ENCODE data around the gene BCR.

Gene BCR

DNA sequence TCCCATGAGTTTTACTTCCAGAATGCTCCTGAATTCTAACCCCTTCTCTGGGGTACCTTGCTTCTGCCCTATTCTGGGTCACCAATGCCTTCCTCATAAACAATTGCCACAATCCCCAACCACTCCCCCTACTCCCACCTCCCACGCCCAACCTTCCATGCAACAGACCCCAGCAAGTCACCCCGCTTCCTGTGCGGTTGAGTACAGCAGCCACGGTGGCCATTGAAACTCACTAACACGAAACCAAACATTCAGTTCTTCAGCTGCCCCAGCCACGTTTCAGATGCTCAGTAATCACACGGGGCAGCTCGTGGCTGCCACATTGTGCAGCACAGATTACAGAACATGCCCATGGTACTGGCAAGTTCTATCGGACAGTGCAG, 3.7 kb upstream of the BCR start:
- Histone ChIP-seq H3K36me3 (peaks cover 2% of the 10 kb centered on the region), H3K4me1 (no peaks in the 10 kb centered on the region), H3K27me3 (no peaks in the 10 kb centered on the region), H3K4me3 (ENCODE audit: low read depth, low read length) (no peak overlapping the region), H3K9me3 (peaks cover 13% of the 10 kb centered on the region; the same call in 1 of the 2 replicates)
- TF ChIP-seq, protein P1, sequence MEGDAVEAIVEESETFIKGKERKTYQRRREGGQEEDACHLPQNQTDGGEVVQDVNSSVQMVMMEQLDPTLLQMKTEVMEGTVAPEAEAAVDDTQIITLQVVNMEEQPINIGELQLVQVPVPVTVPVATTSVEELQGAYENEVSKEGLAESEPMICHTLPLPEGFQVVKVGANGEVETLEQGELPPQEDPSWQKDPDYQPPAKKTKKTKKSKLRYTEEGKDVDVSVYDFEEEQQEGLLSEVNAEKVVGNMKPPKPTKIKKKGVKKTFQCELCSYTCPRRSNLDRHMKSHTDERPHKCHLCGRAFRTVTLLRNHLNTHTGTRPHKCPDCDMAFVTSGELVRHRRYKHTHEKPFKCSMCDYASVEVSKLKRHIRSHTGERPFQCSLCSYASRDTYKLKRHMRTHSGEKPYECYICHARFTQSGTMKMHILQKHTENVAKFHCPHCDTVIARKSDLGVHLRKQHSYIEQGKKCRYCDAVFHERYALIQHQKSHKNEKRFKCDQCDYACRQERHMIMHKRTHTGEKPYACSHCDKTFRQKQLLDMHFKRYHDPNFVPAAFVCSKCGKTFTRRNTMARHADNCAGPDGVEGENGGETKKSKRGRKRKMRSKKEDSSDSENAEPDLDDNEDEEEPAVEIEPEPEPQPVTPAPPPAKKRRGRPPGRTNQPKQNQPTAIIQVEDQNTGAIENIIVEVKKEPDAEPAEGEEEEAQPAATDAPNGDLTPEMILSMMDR (IDR thresholded peaks at IDR 0.05; ENCODE audit: low read depth, low read length) = no peak
- no peak for DNase-seq

DNA sequence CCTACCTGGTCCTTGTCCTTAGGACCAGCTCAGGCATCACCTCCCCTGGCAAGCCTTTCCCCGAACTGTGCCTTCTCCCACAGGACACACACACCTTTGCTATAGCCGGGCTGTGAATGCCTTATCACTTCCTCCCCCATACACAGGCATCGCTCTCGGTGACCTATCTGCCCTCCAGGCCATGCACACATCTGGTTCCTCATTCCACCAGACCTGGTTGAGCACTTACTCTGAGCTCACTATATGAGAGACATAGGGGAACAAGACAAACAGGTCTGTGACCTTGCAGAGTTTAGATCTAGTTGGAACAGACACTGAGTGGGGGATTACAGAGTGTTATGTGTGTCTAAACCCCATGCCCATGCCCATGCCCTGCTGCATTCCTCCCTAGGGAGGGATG, 3.1 kb upstream of the BCR start:
- DNase-seq = no peak
- Histone ChIP-seq H3K36me3 (peaks cover 8% of the 10 kb centered on the region), H3K9me3 (peaks cover 13% of the 10 kb centered on the region; the same call in 1 of the 2 replicates), H3K4me1 (no peaks in the 10 kb centered on the region; the same call in 1 of the 2 replicates), H3K27me3 (no peaks in the 10 kb centered on the region), H3K4me3 (ENCODE audit: low read depth, low read length) (no peak overlapping the region)
- TF ChIP-seq, protein P1 (IDR thresholded peaks at IDR 0.05; ENCODE audit: low read depth, low read length) = no peak

DNA sequence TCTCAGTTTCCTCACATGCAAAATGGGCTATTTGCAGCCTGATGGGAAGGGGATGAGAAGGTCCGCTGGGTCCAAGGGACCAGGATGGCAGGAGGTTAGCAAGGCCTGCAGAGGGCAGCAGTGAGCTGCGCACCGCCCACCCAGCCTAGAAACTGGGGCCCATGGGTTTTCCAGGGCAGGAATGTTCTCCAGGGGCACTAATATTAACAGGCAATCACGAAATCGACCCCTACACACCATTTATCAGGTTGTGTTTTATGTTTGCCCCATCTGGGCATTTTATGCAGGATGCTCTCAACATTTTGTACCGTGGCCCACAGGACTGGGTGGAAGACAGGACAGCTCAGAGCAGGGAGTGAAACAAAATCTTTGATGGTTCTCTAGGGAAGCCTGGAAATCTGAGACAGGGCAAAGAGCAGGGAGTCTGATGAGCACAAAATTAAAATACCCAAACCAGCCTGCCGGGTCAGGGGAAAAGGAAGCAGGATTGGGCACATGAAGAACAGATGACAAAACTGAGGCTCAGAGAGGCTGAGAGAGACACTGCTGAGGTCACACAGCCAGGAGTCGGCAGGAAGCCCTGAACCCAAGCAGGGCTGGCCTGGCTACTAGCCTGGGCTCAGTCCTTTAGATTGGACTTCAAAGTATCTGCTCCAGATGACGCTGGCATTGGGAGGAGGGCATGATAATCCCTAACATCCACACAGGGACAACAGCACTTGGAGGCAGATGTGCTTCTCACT, 1.6 kb upstream of the BCR start:
- TF ChIP-seq, protein P1 (IDR thresholded peaks at IDR 0.05; ENCODE audit: low read depth, low read length) = peak; percentile 99
- peaks cover 3% of the 10 kb centered on the region for H3K4me1 ChIP-seq

DNA sequence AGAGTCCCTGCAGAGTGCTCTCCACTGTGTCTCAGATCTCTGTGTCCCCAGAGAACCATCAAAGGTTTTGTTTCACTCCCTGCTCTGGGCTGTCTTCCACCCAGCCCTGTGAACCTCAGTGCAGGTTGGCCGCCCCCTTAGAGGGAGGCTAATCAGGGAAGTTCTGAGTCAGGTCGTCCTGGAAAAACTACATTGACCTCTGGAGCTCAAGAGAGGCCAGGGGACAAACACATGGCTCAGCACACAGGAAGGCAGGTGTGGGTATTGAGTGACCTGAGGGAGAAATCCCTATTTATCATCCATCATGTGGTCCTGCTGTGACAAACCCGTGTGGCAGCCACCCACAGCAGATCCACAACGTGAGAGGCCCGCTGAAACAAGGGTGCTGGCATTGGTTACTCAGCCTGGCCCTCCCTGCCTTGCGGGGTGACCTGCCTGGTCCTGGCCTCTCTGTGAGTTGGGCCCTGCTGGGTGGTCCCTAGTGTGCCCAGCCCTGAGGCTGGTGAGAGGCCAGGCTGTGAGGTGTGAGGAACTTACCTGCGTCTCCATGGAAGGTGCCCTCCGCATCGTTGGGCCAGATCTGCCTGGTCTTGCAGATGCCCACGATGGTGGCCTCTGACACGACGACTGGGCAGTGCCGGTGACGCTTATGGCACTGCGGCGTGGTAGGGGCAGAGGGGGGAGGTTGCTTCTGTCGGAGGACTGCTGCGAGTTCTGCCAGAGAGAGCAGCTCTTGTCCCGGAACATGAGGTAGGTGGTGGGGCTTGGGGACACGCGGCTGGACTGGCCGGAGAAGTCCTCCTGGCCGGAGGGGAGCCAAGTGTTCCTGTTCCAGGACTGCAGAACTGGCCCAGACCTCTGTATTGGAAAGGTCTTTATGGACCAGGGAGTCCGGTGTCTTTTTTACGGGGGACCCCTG, 669 bp upstream of the BCR start:
- no peak for DNase-seq
- TF ChIP-seq, protein P1 (IDR thresholded peaks at IDR 0.05; ENCODE audit: low read depth, low read length) = no peak
- Histone ChIP-seq H3K36me3 (peaks cover 13% of the 10 kb centered on the region), H3K4me1 (peaks cover 3% of the 10 kb centered on the region), H3K27me3 (no peaks in the 10 kb centered on the region), H3K4me3 (ENCODE audit: low read depth, low read length) (peak overlapping the region; percentile 54), H3K9me3 (peaks cover 13% of the 10 kb centered on the region; the same call in 1 of the 2 replicates)

More for the DNA sequence above, 1.6 kb upstream of the BCR start:
- Histone ChIP-seq H3K9me3 (peaks cover 13% of the 10 kb centered on the region; the same call in 1 of the 2 replicates), H3K4me3 (ENCODE audit: low read depth, low read length) (no peak overlapping the region), H3K27me3 (no peaks in the 10 kb centered on the region), H3K36me3 (peaks cover 13% of the 10 kb centered on the region)
- DNase-seq = peak; percentile 80

DNA sequence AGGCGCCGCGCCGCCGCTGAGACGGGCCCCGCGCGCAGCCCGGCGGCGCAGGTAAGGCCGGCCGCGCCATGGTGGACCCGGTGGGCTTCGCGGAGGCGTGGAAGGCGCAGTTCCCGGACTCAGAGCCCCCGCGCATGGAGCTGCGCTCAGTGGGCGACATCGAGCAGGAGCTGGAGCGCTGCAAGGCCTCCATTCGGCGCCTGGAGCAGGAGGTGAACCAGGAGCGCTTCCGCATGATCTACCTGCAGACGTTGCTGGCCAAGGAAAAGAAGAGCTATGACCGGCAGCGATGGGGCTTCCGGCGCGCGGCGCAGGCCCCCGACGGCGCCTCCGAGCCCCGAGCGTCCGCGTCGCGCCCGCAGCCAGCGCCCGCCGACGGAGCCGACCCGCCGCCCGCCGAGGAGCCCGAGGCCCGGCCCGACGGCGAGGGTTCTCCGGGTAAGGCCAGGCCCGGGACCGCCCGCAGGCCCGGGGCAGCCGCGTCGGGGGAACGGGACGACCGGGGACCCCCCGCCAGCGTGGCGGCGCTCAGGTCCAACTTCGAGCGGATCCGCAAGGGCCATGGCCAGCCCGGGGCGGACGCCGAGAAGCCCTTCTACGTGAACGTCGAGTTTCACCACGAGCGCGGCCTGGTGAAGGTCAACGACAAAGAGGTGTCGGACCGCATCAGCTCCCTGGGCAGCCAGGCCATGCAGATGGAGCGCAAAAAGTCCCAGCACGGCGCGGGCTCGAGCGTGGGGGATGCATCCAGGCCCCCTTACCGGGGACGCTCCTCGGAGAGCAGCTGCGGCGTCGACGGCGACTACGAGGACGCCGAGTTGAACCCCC, 798 bp downstream of the BCR start:
- Histone ChIP-seq H3K27me3 (no peaks in the 10 kb centered on the region), H3K4me1 (peaks cover 3% of the 10 kb centered on the region), H3K36me3 (peaks cover 13% of the 10 kb centered on the region), H3K9me3 (peaks cover 7% of the 10 kb centered on the region; the same call in 1 of the 2 replicates), H3K4me3 (ENCODE audit: low read depth, low read length) (peak overlapping the region; percentile 71)
- DNase-seq = no peak
- TF ChIP-seq, protein P1 (IDR thresholded peaks at IDR 0.05; ENCODE audit: low read depth, low read length) = no peak

Measured in BE2C (cell line).